ENCODE data around the gene RBPJL. TPM values are rescaled to one million over a fixed set of nuclear protein-coding genes. Genes with fewer than 3 reads are reported as not detected.

The RBPJL gene
- total and polyA plus RNA-seq, 8 donors, result 2.2 to 10.4 (median 3.4) TPM; not detected in 4

GRCh38 chr20:45269056-45269455 is 37.6 kb upstream of the RBPJL start:
- intact Hi-C loops (cut with DNase I; ENCODE audit: low total_unique reads), result no loop called here
- no peak for DNase-seq
- Histone ChIP-seq H3K9me3 (no peaks in the 10 kb centered on the region), H3K36me3 (no peaks in the 10 kb centered on the region), H3K4me1 (no peaks in the 10 kb centered on the region), H3K27ac (no peak overlapping the region), H3K27me3 (no peaks in the 10 kb centered on the region), H3K4me3 (no peak overlapping the region)
- 73 to 85% (median 81%) methylated on average over 3 of the region's 3 CpGs for WGBS, 5 donors
- no peak for TF ChIP-seq EP300 (IDR thresholded peaks at IDR 0.05)
- no peak for TF ChIP-seq CTCF (IDR thresholded peaks at IDR 0.05)
- no peak for TF ChIP-seq POLR2A (IDR thresholded peaks at IDR 0.05)
- TF ChIP-seq POLR2AphosphoS5 (IDR thresholded peaks at IDR 0.05), result no peak

- intact Hi-C loops (cut with DNase I; ENCODE audit: low total_unique reads), result no loop called here
- Histone ChIP-seq H3K27ac (no peak overlapping the region), H3K4me1 (no peaks in the 10 kb centered on the region), H3K9me3 (no peaks in the 10 kb centered on the region), H3K27me3 (no peaks in the 10 kb centered on the region), H3K4me3 (no peak overlapping the region), H3K36me3 (no peaks in the 10 kb centered on the region)
- no peak for TF ChIP-seq CTCF (IDR thresholded peaks at IDR 0.05)
- no peak for TF ChIP-seq POLR2A (IDR thresholded peaks at IDR 0.05)
- TF ChIP-seq EP300 (IDR thresholded peaks at IDR 0.05), result no peak
- WGBS, 5 donors, result 75 to 86% (median 82%) methylated on average over 4 of the region's 4 CpGs
- no peak for DNase-seq
Measured at GRCh38 chr20:45269754-45270270, 36.8 kb upstream of the RBPJL start.

GRCh38 chr20:45275338-45275737 is 31.3 kb upstream of the RBPJL start:
- Histone ChIP-seq H3K4me1 (no peaks in the 10 kb centered on the region), H3K27ac (no peak overlapping the region), H3K9me3 (no peaks in the 10 kb centered on the region), H3K36me3 (no peaks in the 10 kb centered on the region), H3K27me3 (peaks cover 0 to 32% (median 0%) of the 10 kb centered on the region in 3 donors), H3K4me3 (no peak overlapping the region)
- TF ChIP-seq CTCF (IDR thresholded peaks at IDR 0.05), result no peak
- no peak for TF ChIP-seq EP300 (IDR thresholded peaks at IDR 0.05)
- TF ChIP-seq POLR2AphosphoS5 (IDR thresholded peaks at IDR 0.05), result no peak
- no peak for TF ChIP-seq POLR2A (IDR thresholded peaks at IDR 0.05)
- DNase-seq, result no peak
- intact Hi-C loops (cut with DNase I; ENCODE audit: low total_unique reads), result no loop called here
- 57 to 67% (median 65%) methylated on average over 3 of the region's 3 CpGs for WGBS, 5 donors

- DNase-seq, result no peak
- no peak for TF ChIP-seq POLR2A (IDR thresholded peaks at IDR 0.05)
- TF ChIP-seq CTCF (IDR thresholded peaks at IDR 0.05), result no peak
- no peak for TF ChIP-seq POLR2AphosphoS5 (IDR thresholded peaks at IDR 0.05)
- TF ChIP-seq EP300 (IDR thresholded peaks at IDR 0.05), result no peak
- H3K4me3 ChIP-seq, result no peak overlapping the region
- H3K27me3 ChIP-seq, result peaks cover 0 to 55% (median 0%) of the 10 kb centered on the region in 3 donors
- no peak overlapping the region for H3K27ac ChIP-seq
- no peaks in the 10 kb centered on the region for H3K9me3 ChIP-seq
- 70 to 93% (median 82%) methylated on average over 1 of the region's 1 CpG for WGBS, 5 donors
- no peaks in the 10 kb centered on the region for H3K36me3 ChIP-seq
- intact Hi-C loops (cut with DNase I; ENCODE audit: low total_unique reads), result loop anchor here (10.0 kb wide), 1 partner anchor 145 kb away; no protein-coding TSS in a partner anchor
- H3K4me1 ChIP-seq, result no peaks in the 10 kb centered on the region
Measured at GRCh38 chr20:45279992-45280391, 26.6 kb upstream of the RBPJL start.

Data from stomach (tissue), 9 donors.